SK-N-SH (cell line): ENCODE measurements around the gene FAM20C. TPM values are rescaled to one million over a fixed set of nuclear protein-coding genes. Genes with fewer than 3 reads are reported as not detected.

ENCODE experiments used
- CTCF ChIA-PET: fragments of 300-600, 350-600 bp; formaldehyde crosslinking; extraction: SDS; loops from one replicate; lab custom pipeline; 2021; lab: Yijun Ruan, JAX
- POLR2A ChIA-PET: fragments of 350-600 bp; sonication (Branson Sonifier 250); formaldehyde crosslinking; extraction: SDS; loops from one replicate; lab custom pipeline; 2020; ENCODE audit warnings: antibody characterized with exemption, inconsistent platforms; lab: Yijun Ruan, JAX
- DNase-seq: peaks from one replicate; pipeline ENCODE4 v3.0.0; 2012
- H2AFZ ChIP-seq: fragments of 200-600 bp; sonication (generic); 2 replicates; pipeline ENCODE4 v1.8.1; 2016; ENCODE audit warnings: antibody characterized with exemption, mild to moderate bottlenecking, low read depth
- H3F3A ChIP-seq: fragments of 200-600 bp; sonication (generic); replicated peaks from 2 replicates; pipeline ENCODE3; 2016; ENCODE audit warnings: antibody characterized with exemption, mild to moderate bottlenecking; ENCODE audit not compliant: insufficient read depth
- H3K27ac ChIP-seq, 2 experiments: fragments of 200-500 bp in 1 of 2; fragments of 200-600 bp in 1 of 2; sonication (Bioruptor generic) in 1 of 2; sonication (generic), shearing (Covaris generic) in 1 of 2; 2 replicates each; pipeline versions ENCODE4 v1.5.1 to v1.6.1; 2014 to 2016; ENCODE audit warnings: low read depth in 2 of 2, inconsistent platforms in 1 of 2, low read length in 1 of 2, mild to moderate bottlenecking in 1 of 2, mixed read lengths in 1 of 2
- H3K27me3 ChIP-seq: fragments of 200-600 bp; sonication (generic), shearing (Covaris generic); 2 replicates; pipeline ENCODE4 v1.6.1; 2016; ENCODE audit warnings: mixed run types; ENCODE audit not compliant: insufficient read depth
- H3K36me3 ChIP-seq, 2 experiments: fragments of 200-500 bp in 1 of 2; fragments of 200-600 bp in 1 of 2; sonication (Bioruptor generic) in 1 of 2; sonication (generic) in 1 of 2; replicated peaks in 1 of 2; 2 replicates each; pipeline versions ENCODE3 to v1.5.1; 2014 to 2016; ENCODE audit warnings: low read length in 1 of 2, mild to moderate bottlenecking in 1 of 2; ENCODE audit not compliant: insufficient read depth in 2 of 2, control insufficient read depth in 1 of 2
- H3K4me1 ChIP-seq, 2 experiments: fragments of 200-500 bp in 1 of 2; fragments of 200-600 bp in 1 of 2; sonication (Bioruptor generic) in 1 of 2; sonication (generic), shearing (Covaris generic) in 1 of 2; 2 replicates each; pipeline versions ENCODE4 v1.5.1 to v1.6.1; 2014 to 2016; ENCODE audit warnings: low read depth in 1 of 2, low read length in 1 of 2, mixed run types in 1 of 2; ENCODE audit not compliant: insufficient read depth in 2 of 2, control insufficient read depth in 1 of 2
- H3K4me2 ChIP-seq: fragments of 200-600 bp; sonication (generic), shearing (Covaris generic); 2 replicates; pipeline ENCODE4 v1.6.1; 2017; ENCODE audit warnings: mixed run types
- H3K4me3 ChIP-seq, 2 experiments: fragments of 200-500 bp in 1 of 2; fragments of 200-600 bp in 1 of 2; sonication (Bioruptor generic) in 1 of 2; sonication (generic), shearing (Covaris generic) in 1 of 2; 2 replicates each; pipeline versions ENCODE4 v1.5.1 to v1.8.1; 2014 to 2016; ENCODE audit warnings: low read depth in 2 of 2, inconsistent platforms in 1 of 2, low read length in 1 of 2, mild to moderate bottlenecking in 1 of 2, mixed read lengths in 1 of 2, moderate library complexity in 1 of 2
- H3K79me2 ChIP-seq: fragments of 200-600 bp; sonication (generic); 2 replicates; pipeline ENCODE4 v1.8.1; 2017; ENCODE audit warnings: mild to moderate bottlenecking; ENCODE audit not compliant: insufficient read depth
- H3K9ac ChIP-seq: fragments of 200-600 bp; sonication (generic); 2 replicates; pipeline ENCODE4 v1.6.1; 2017; ENCODE audit warnings: mixed run types
- H3K9me2 ChIP-seq: fragments of 200-600 bp; sonication (generic); 2 replicates; pipeline ENCODE4 v1.6.1; 2017; ENCODE audit warnings: mixed run types
- H3K9me3 ChIP-seq: fragments of 200-600 bp; sonication (generic); 2 replicates; pipeline ENCODE4 v1.6.1; 2017; ENCODE audit warnings: mixed run types, mild to moderate bottlenecking, moderate library complexity
- H4K20me1 ChIP-seq: fragments of 200-600 bp; sonication (generic); 2 replicates; pipeline ENCODE4 v1.6.1; 2017; ENCODE audit warnings: mild to moderate bottlenecking, mixed run types; ENCODE audit not compliant: insufficient read depth
- CHD2 ChIP-seq: fragments of 150-350 bp; IDR thresholded peaks from 2 replicates; pipeline ENCODE4 v1.6.1; 2018; ENCODE audit warnings: low read length; ENCODE audit not compliant: partially characterized antibody
- CTCF ChIP-seq: fragments of 200-600 bp; sonication (generic); IDR thresholded peaks from 2 replicates; pipeline ENCODE4 v1.6.1; 2017; ENCODE audit warnings: antibody characterized with exemption, mild to moderate bottlenecking, moderate library complexity
- FOSL2 ChIP-seq: IDR thresholded peaks from 2 replicates; pipeline ENCODE4 v1.4.0; 2012; ENCODE audit warnings: low read depth, mild to moderate bottlenecking, moderate library complexity, borderline replicate concordance
- FOXJ3 ChIP-seq: sonication (generic); formaldehyde crosslinking; IDR thresholded peaks from 2 replicates; pipeline ENCODE4 v1.5.1; 2020; ENCODE audit warnings: mild to moderate bottlenecking, missing genetic modification reagents
- FOXM1 ChIP-seq: IDR thresholded peaks from 2 replicates; pipeline ENCODE4 v1.4.0; 2012; ENCODE audit warnings: low read depth, mild to moderate bottlenecking
- GATA2 ChIP-seq: sonication (generic); formaldehyde crosslinking; IDR thresholded peaks from 2 replicates; pipeline ENCODE4 v1.5.0; 2020; ENCODE audit warnings: mild to moderate bottlenecking, missing genetic modification reagents
- JUND ChIP-seq: IDR thresholded peaks from 2 replicates; pipeline ENCODE4 v1.4.0; 2012
- MAX ChIP-seq: IDR thresholded peaks from 2 replicates; pipeline ENCODE4 v1.4.0; 2012; ENCODE audit warnings: low read depth
- MXI1 ChIP-seq: IDR thresholded peaks from 2 replicates; pipeline ENCODE4 v1.6.1; 2012; ENCODE audit warnings: mild to moderate bottlenecking, low read depth, low read length, improper control_type of control experiment
- RAD21 ChIP-seq: IDR thresholded peaks from 2 replicates; pipeline ENCODE4 v1.6.1; 2012; ENCODE audit warnings: mild to moderate bottlenecking, low read length
- RCOR1 ChIP-seq: fragments of 150-350 bp; IDR thresholded peaks from 2 replicates; pipeline ENCODE4 v1.6.1; 2017; ENCODE audit warnings: antibody characterized with exemption, low read length
- SIN3A ChIP-seq: IDR thresholded peaks from 2 replicates; pipeline ENCODE4 v1.6.1; 2012; ENCODE audit warnings: low read depth, mild to moderate bottlenecking, low read length, moderate library complexity, borderline replicate concordance
- SMC3 ChIP-seq: IDR thresholded peaks from 2 replicates; pipeline ENCODE4 v1.6.1; 2012; ENCODE audit warnings: low read depth, low read length, improper control_type of control experiment
- TCF12 ChIP-seq: IDR thresholded peaks from 2 replicates; pipeline ENCODE4 v1.4.0; 2012
- YY1 ChIP-seq: IDR thresholded peaks from 2 replicates; pipeline ENCODE4 v1.4.0; 2012; ENCODE audit warnings: low read depth, mild to moderate bottlenecking
- ZBTB33 ChIP-seq: IDR thresholded peaks from 2 replicates; pipeline ENCODE4 v1.4.0; 2012; ENCODE audit warnings: low read depth, borderline replicate concordance
- WGBS: methylation state at CpG from one replicate; pipeline ENCODE4 v1.1.6; 2017; ENCODE audit warnings: low lambda C conversion rate; 5-methylcytosine and 5-hydroxymethylcytosine counted together
- polyA plus RNA-seq, 3 experiments: library from polyadenylated mRNA; depleted of rRNA; stranded (reverse); fragments of >200 nt; gene quantifications; 2 replicates each; pipeline ENCODE4 v1.2.3, GENCODE V29; 2012
- TF ChIP-seq, protein P1 (sequence below): IDR thresholded peaks from 2 replicates; pipeline ENCODE4; 2012
- TF ChIP-seq, protein P2 (sequence below): IDR thresholded peaks from 2 replicates; pipeline ENCODE4 v1.6.1; 2012; ENCODE audit warnings: mild to moderate bottlenecking, low read depth, low read length, moderate library complexity
- TF ChIP-seq, protein P3 (sequence below): fragments of 150-350 bp; IDR thresholded peaks from 2 replicates; pipeline ENCODE4 v1.6.1; 2016; ENCODE audit warnings: mild to moderate bottlenecking, low read depth, low read length

FAM20C gene
- polyA plus RNA-seq, 1 of the 3 experiments (the other 2 are of a cell fraction), result 12.7 TPM

DNA sequence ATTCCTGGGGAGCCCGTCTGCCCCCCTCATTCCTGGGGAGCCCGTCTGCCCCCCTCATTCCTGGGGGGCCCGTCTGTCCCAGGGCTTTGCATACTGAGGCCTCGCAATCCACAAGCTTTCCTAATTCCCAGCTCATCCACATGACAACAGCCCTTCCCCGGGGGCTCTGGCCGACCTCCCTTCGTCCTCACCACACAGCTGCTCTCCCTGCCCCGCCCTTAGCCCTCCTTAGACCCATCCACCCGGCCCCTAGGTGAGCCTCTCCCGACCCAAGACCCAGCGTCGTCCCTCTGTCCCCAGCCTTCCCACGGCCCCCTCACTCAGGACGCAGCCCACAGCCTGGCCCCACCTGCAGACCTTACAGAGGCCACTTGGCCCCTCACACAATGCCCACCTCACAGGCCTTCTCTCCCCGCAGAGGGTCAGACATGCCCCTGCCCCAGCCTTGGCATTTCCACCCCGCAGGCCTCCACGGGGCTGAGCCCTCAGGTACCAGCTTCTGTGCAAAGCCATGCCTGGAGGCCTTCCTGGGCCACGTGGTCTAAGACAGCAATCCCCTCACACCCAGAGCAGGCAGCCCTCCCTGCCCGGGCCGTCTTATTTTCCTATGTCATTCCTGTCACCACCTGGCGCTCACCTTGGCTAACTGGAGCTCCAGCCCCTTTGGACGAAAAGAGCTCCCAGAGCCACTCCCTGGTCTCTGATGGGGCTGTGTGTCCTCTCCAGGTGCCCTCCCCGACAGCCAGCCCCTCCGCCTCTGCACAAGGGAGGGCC is 3.5 kb upstream of the FAM20C start:
- no peaks in the 10 kb centered on the region for H3K9me2 ChIP-seq
- no peaks in the 10 kb centered on the region for H3K36me3 ChIP-seq
- WGBS, result 80% methylated on average over 23 of the region's 24 CpGs
- H3F3A ChIP-seq, result no peaks in the 10 kb centered on the region
- H3K27me3 ChIP-seq, result no peaks in the 10 kb centered on the region
- H3K4me3 ChIP-seq, result no peak overlapping the region
- H3K27ac ChIP-seq, result no peak overlapping the region
- H3K4me1 ChIP-seq, result peaks cover 0 to 7% of the 10 kb centered on the region in 2 experiments; a peak in 2 of 4 replicates
- DNase-seq, result no peak
- no peaks in the 10 kb centered on the region for H3K9me3 ChIP-seq
- peaks cover 3% of the 10 kb centered on the region for H4K20me1 ChIP-seq
- TF ChIP-seq FOXJ3 (CRISPR knock-in tag) (no peak), JUND (no peak), MAX (no peak), CTCF (no peak), FOXM1 (no peak), FOSL2 (no peak), TCF12 (no peak), GATA2 (CRISPR knock-in tag) (no peak), RCOR1 (no peak), YY1 (no peak), MXI1 (no peak), RAD21 (no peak), CHD2 (no peak), SMC3 (no peak), SIN3A (no peak), ZBTB33 (no peak)
- TF ChIP-seq, protein P1, sequence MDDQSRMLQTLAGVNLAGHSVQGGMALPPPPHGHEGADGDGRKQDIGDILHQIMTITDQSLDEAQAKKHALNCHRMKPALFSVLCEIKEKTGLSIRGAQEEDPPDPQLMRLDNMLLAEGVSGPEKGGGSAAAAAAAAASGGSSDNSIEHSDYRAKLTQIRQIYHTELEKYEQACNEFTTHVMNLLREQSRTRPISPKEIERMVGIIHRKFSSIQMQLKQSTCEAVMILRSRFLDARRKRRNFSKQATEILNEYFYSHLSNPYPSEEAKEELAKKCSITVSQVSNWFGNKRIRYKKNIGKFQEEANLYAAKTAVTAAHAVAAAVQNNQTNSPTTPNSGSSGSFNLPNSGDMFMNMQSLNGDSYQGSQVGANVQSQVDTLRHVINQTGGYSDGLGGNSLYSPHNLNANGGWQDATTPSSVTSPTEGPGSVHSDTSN, result no peak
- TF ChIP-seq, protein P2, sequence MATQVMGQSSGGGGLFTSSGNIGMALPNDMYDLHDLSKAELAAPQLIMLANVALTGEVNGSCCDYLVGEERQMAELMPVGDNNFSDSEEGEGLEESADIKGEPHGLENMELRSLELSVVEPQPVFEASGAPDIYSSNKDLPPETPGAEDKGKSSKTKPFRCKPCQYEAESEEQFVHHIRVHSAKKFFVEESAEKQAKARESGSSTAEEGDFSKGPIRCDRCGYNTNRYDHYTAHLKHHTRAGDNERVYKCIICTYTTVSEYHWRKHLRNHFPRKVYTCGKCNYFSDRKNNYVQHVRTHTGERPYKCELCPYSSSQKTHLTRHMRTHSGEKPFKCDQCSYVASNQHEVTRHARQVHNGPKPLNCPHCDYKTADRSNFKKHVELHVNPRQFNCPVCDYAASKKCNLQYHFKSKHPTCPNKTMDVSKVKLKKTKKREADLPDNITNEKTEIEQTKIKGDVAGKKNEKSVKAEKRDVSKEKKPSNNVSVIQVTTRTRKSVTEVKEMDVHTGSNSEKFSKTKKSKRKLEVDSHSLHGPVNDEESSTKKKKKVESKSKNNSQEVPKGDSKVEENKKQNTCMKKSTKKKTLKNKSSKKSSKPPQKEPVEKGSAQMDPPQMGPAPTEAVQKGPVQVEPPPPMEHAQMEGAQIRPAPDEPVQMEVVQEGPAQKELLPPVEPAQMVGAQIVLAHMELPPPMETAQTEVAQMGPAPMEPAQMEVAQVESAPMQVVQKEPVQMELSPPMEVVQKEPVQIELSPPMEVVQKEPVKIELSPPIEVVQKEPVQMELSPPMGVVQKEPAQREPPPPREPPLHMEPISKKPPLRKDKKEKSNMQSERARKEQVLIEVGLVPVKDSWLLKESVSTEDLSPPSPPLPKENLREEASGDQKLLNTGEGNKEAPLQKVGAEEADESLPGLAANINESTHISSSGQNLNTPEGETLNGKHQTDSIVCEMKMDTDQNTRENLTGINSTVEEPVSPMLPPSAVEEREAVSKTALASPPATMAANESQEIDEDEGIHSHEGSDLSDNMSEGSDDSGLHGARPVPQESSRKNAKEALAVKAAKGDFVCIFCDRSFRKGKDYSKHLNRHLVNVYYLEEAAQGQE, result no peak
- TF ChIP-seq, protein P3, sequence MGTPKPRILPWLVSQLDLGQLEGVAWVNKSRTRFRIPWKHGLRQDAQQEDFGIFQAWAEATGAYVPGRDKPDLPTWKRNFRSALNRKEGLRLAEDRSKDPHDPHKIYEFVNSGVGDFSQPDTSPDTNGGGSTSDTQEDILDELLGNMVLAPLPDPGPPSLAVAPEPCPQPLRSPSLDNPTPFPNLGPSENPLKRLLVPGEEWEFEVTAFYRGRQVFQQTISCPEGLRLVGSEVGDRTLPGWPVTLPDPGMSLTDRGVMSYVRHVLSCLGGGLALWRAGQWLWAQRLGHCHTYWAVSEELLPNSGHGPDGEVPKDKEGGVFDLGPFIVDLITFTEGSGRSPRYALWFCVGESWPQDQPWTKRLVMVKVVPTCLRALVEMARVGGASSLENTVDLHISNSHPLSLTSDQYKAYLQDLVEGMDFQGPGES, result no peak
- ChIA-PET CTCF (no interaction called here), POLR2A (interaction anchor here (1.2 kb wide), 1 partner anchor 11 kb away, joined by 6 read pairs; no protein-coding TSS in a partner anchor)
- no peak overlapping the region for H3K9ac ChIP-seq
- no peak overlapping the region for H2AFZ ChIP-seq
- H3K79me2 ChIP-seq, result peaks cover 5% of the 10 kb centered on the region; the same call in 1 of the 2 replicates
- no peak overlapping the region for H3K4me2 ChIP-seq
